Esophagus muscularis mucosa (tissue), 4 donors: ENCODE results near the gene SHLD2. TPM values are rescaled to one million over a fixed set of nuclear protein-coding genes. Genes with fewer than 3 reads are reported as not detected.
"Not testable (repeated sequence)": the region's sequence is repeated elsewhere in the genome, so short reads cannot be mapped to it uniquely, and the experiment has no call there.

Experiments
- DNase-seq: peaks from one replicate; pipeline ENCODE4 v3.0.0-alpha.2; 2017; ENCODE audit errors: extremely low spot score
- H3K27ac ChIP-seq, 4 donors: fragments of 200-600 bp; sonication (generic); replicated peaks in 1 of 4; 1 replicate in 3 of 4; 2 replicates in 1 of 4; pipeline ENCODE4 v1.5.1; 2016 to 2019; ENCODE audit warnings: mild to moderate bottlenecking in 1 of 4
- H3K27me3 ChIP-seq, 4 donors: fragments of 200-600 bp; sonication (generic); one replicate each; pipeline versions ENCODE4 v1.5.1 to v1.6.0; 2016 to 2019
- H3K36me3 ChIP-seq, 4 donors: fragments of 200-600 bp; sonication (generic); one replicate each; pipeline ENCODE4 v1.5.1; 2016 to 2019
- H3K4me1 ChIP-seq, 4 donors: fragments of 200-600 bp; sonication (generic); one replicate each; pipeline ENCODE4 v1.5.1; 2016 to 2019
- H3K4me3 ChIP-seq, 4 donors: fragments of 200-600 bp; sonication (generic); 1 replicate in 2 of 4; 2 replicates in 2 of 4; pipeline ENCODE4 v1.5.1; 2016 to 2019; ENCODE audit warnings: mild to moderate bottlenecking in 4 of 4, moderate library complexity in 1 of 4
- H3K9me3 ChIP-seq, 4 donors: fragments of 200-600 bp; sonication (generic); 1 replicate in 3 of 4; 2 replicates in 1 of 4; pipeline ENCODE4 v1.5.1; 2016 to 2019
- WGBS: methylation state at CpG from one replicate; pipeline ENCODE4 v1.1.5; 2018; 5-methylcytosine and 5-hydroxymethylcytosine counted together
- intact Hi-C: fragments of 100-400 bp; cut with DNase I; formaldehyde crosslinking; loops from one replicate; pipeline ENCODE4 v1.15.1; 2023
- total RNA-seq, 4 donors: library from RNA; depleted of rRNA; stranded (reverse); fragments of >200 nt; gene quantifications; one replicate each; pipeline versions ENCODE4 v1.1.0 to v1.2.1, GENCODE V29; 2016

SHLD2 gene
- total RNA-seq, 4 donors from 2014 or later = 17.0 to 25.7 (median 22.8) TPM

DNA sequence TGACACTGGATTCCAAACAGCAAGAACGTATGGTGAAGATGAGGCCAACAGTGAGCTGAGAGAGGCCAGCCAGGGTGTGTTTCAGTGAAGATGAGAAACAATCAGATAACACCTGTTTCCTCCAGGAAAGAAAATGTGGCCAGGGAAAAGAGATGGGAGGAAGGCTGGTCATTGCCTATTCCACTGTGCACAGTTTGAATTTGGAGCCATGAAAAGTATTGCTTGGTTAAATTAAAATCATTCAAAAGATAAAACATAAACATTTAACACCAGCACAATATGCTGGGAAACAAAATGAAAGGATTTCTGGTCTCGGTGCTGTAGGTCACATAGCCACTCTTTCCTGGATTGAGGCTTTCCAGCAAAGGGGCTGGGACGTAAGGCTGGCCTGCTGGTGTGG lies 130.1 kb downstream of the SHLD2 start, which contains the start of gene NUTM2A:
TSS of gene NUTM2A (plus strand) at position 301 of the 400 bp plus-strand sequence. CDS start 383 bp downstream, outside the sequence.
- intact Hi-C loops, H3K9me3 ChIP-seq, DNase-seq, H3K4me1 ChIP-seq, H3K36me3 ChIP-seq, H3K27ac ChIP-seq, H3K4me3 ChIP-seq, H3K27me3 ChIP-seq: not testable (repeated sequence)
- WGBS = no CpG with 5 or more reads among the region's 3 CpGs

DNA sequence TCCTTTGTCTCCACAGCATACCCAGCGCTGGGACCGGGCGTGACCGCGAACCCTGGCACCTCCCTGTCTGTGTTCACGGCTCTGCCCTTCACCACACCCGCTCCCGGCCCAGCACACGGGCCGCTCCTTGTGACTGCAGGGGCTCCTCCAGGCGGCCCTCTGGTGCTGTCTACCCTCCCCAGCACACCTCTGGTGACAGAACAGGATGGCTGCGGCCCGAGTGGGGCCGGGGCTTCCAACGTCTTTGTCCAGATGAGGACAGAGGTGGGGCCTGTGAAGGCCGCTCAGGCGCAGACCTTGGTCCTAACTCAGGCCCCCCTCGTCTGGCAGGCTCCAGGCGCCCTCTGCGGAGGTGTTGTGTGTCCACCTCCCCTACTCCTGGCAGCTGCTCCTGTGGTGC lies 133.2 kb downstream of the SHLD2 start:
- H3K36me3 ChIP-seq, intact Hi-C loops, H3K4me3 ChIP-seq, H3K27ac ChIP-seq, H3K4me1 ChIP-seq, H3K27me3 ChIP-seq, H3K9me3 ChIP-seq, DNase-seq: not testable (repeated sequence)
- no CpG with 5 or more reads among the region's 20 CpGs for WGBS

DNA sequence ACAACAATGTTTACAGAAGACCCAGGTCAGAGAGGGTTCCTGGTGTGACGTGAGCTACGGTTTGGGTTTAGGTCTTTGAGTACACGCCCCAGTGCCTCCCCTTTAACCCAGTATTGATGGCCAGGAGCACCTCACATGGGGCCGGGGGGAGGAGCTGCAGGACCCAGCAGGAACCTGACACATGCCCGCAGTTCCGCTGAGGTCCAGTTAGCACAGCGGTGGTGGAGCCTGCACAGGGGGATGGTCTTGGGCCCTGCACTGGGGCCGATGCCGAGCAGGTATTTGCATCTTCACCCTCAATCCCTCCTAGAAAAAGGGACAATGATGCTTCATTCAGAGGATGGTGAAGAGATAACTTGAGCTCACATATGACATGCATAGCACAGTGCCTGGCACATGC lies 134.2 kb downstream of the SHLD2 start:
- H3K4me3 ChIP-seq, H3K27me3 ChIP-seq, H3K9me3 ChIP-seq, H3K4me1 ChIP-seq, H3K36me3 ChIP-seq, H3K27ac ChIP-seq, intact Hi-C loops, DNase-seq: not testable (repeated sequence)
- WGBS = 95% methylated on average over 5 of the region's 9 CpGs

DNA sequence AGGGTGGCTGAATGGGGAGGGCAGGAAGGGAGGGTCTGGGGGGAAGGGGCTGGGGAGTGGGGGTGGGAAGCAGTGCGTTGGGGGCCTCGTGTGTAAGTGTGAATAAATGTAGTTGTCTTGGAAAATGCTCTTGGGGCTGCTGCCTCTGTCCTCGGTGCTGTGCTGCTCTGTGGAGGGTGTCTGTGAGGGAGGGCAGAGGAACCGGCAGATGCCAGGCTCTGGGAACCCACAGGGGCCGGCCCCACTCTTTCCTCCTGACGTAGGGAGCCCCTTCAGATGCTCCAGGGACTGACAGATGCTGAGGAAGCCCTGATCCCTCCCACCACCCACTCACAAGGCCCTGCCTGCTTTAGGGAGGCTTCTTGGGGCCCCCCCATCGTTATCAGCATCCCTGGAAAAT lies 139.8 kb downstream of the SHLD2 start:
- DNase-seq, H3K4me3 ChIP-seq, H3K27me3 ChIP-seq, H3K4me1 ChIP-seq, H3K36me3 ChIP-seq, H3K9me3 ChIP-seq, intact Hi-C loops, H3K27ac ChIP-seq: not testable (repeated sequence)
- no CpG with 5 or more reads among the region's 7 CpGs for WGBS

DNA sequence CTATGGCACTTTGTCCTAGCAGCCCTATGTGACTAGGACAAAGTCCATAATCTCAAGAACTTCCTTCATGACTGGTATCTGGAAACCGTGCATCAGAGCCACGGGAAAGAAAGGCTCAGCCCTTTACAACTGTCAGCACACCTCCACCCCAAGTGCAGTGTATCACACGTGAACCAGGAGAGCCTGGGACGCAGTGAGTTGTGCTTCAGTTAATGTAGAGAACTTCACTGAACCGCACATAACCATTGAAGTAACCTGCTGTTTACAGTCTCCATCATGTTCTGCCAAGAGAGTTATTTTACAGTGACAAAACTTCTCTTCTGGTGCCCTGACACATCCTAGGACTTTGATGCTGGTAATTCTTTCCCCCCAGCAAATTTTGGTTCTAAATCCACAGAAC lies 142.2 kb downstream of the SHLD2 start:
- H3K27me3 ChIP-seq, H3K9me3 ChIP-seq, DNase-seq, H3K27ac ChIP-seq, H3K4me1 ChIP-seq, intact Hi-C loops, H3K36me3 ChIP-seq, H3K4me3 ChIP-seq: not testable (repeated sequence)
- 100% methylated on average over 1 of the region's 5 CpGs for WGBS

DNA sequence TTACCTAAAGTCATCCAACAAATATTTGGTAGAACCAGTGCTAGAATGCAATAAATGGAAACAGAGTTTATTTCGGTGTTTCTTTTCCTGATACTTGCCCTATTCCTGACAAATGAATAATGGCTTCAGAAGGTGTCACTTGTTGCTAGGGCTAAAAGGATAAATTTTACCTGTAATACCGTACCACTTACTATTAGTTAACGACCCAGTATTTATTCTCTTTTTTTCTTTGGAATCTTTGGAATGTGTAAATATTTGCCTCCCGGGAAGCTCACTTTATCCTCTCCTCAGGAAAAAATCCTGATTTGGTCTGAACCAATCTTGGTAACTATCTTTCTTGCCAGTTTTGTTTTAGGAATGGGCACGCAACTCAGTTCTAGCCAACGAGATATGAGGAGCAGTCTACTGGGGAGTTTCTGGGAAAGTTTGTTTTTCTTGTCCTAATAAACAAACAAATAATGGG lies 144.4 kb downstream of the SHLD2 start:
- H3K36me3 ChIP-seq, H3K4me3 ChIP-seq, H3K9me3 ChIP-seq, H3K27me3 ChIP-seq, intact Hi-C loops, DNase-seq, H3K4me1 ChIP-seq, H3K27ac ChIP-seq: not testable (repeated sequence)
- WGBS = 55% methylated on average over 2 of the region's 6 CpGs

Other genes starting within 250 kb of the SHLD2 start
- gene MMRN2, start 137.6 kb upstream of the SHLD2 start, total RNA-seq = 10 to 100 TPM; 24.9 to 85.9 (median 56.3) TPM
- 10 to 100 TPM; 13.3 to 41.6 (median 30.6) TPM for gene SNCG, start 136.6 kb upstream of the SHLD2 start, total RNA-seq
- gene ADIRF, start 126.7 kb upstream of the SHLD2 start, total RNA-seq = 100 to 1,000 TPM in 1 of 4 donors, 10 to 100 TPM in 3; 59.4 to 119 (median 84.8) TPM
- not detected for gene FAM25A, start 74.9 kb upstream of the SHLD2 start, total RNA-seq
- 100 to 1,000 TPM; 152 to 187 (median 161) TPM for gene GLUD1, start 363 bp upstream of the SHLD2 start, total RNA-seq
- gene NUTM2A, start 130.2 kb downstream of the SHLD2 start, total RNA-seq = 1 to 10 TPM; 1.7 to 3.5 (median 2.2) TPM